Breast epithelium (tissue), 4 donors: Measurements from ENCODE around the gene SEPTIN1. TPM values are rescaled to one million over a fixed set of nuclear protein-coding genes. Genes with fewer than 3 reads are reported as not detected.

ENCODE experiments used
- DNase-seq, 2 donors: peaks; one replicate each; pipeline ENCODE4 v3.0.0-alpha.2; 2019; ENCODE audit warnings: low spot score in 2 of 2
- H3K27ac ChIP-seq, 2 donors: fragments of 200-600 bp; sonication (generic) in 1 of 2; one replicate each; pipeline ENCODE4 v1.5.1; 2016 to 2019; ENCODE audit warnings: mild to moderate bottlenecking in 1 of 2
- H3K27me3 ChIP-seq, 2 donors: fragments of 200-600 bp; sonication (generic) in 1 of 2; one replicate each; pipeline versions ENCODE4 v1.5.1 to v1.6.0; 2017 to 2019; ENCODE audit warnings: control low read depth in 1 of 2, mild to moderate bottlenecking in 1 of 2
- H3K36me3 ChIP-seq: fragments of 200-600 bp; one replicate; pipeline ENCODE4 v1.5.1; 2019
- H3K4me1 ChIP-seq, 2 donors: fragments of 200-600 bp; sonication (generic); one replicate each; pipeline ENCODE4 v1.5.1; 2016 to 2019; ENCODE audit warnings: control low read depth in 1 of 2
- H3K4me3 ChIP-seq, 3 donors: fragments of 200-600 bp; sonication (generic); 1 replicate in 2 of 3; 2 replicates in 1 of 3; pipeline ENCODE4 v1.5.1; 2016 to 2019; ENCODE audit warnings: mild to moderate bottlenecking in 3 of 3, moderate library complexity in 2 of 3
- H3K9me3 ChIP-seq, 2 donors: fragments of 200-600 bp; sonication (generic) in 1 of 2; one replicate each; pipeline ENCODE4 v1.5.1; 2016 to 2019; ENCODE audit warnings: control low read depth in 1 of 2
- POLR2A ChIP-seq: fragments of 450-650 bp; IDR thresholded peaks from one replicate; pipeline ENCODE4 v1.6.1; 2016; ENCODE audit warnings: antibody characterized with exemption, mild to moderate bottlenecking, moderate library complexity
- POLR2AphosphoS5 ChIP-seq, 3 donors: sonication (generic); formaldehyde crosslinking; IDR thresholded peaks; one replicate each; pipeline ENCODE4 v1.6.1; 2017; ENCODE audit warnings: antibody characterized with exemption in 3 of 3
- intact Hi-C: fragments of 100-400 bp; cut with DNase I; formaldehyde crosslinking; loops from one replicate; pipeline ENCODE4 v1.15.1; 2023; ENCODE audit warnings: low total_unique reads
- total RNA-seq, 3 donors: library from RNA; depleted of rRNA; stranded (reverse); fragments of >200 nt; gene quantifications; one replicate each; pipeline ENCODE4 v1.1.0, GENCODE V29; 2016
- TF ChIP-seq, protein P1 (sequence below), 3 donors: fragments of 450-650 bp; IDR thresholded peaks; one replicate each; pipeline ENCODE4 v1.5.1; 2016 to 2017; ENCODE audit warnings: antibody characterized with exemption in 3 of 3, mild to moderate bottlenecking in 3 of 3, moderate library complexity in 3 of 3

Gene SEPTIN1
- total RNA-seq, 3 donors from 2014 or later, result 1.3 to 4.6 (median 2.7) TPM

DNA sequence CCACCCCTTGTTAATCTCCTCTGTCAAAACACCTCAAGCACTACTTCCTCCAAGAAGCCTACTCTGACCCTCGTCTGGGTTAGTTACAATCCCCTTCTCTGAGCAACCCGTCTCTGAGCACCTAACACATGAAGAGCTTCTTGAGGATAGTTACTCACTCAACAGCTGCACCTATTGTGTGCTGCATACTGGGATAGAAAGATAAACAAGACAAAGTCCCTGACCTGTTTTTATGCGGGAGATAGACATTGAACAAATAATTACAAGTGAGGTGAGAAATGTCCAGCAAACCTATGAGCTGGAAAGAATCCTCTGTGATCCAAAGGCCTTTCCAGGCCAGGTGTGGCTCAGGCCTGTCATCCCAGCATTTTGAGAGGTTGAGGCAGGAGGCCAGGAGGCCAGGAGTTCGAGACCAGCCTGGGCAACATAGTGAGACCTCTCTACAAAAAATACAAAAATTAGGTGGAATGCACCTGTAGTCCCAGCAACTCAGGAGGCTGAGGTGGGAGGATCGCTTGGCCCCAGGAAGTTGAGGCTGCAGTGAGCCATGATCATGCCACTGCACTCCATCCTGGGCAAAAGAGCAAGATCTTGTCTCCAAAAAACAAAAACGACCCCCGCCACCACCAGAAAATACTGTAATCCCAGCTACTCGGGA lies 19.5 kb upstream of the SEPTIN1 start:
- H3K4me3 ChIP-seq, result no peak overlapping the region
- H3K27ac ChIP-seq, result no peak overlapping the region
- no peaks in the 10 kb centered on the region for H3K27me3 ChIP-seq
- no peaks in the 10 kb centered on the region for H3K4me1 ChIP-seq
- H3K36me3 ChIP-seq, result no peaks in the 10 kb centered on the region
- intact Hi-C loops, result no loop called here
- H3K9me3 ChIP-seq, result no peaks in the 10 kb centered on the region
- TF ChIP-seq, protein P1, sequence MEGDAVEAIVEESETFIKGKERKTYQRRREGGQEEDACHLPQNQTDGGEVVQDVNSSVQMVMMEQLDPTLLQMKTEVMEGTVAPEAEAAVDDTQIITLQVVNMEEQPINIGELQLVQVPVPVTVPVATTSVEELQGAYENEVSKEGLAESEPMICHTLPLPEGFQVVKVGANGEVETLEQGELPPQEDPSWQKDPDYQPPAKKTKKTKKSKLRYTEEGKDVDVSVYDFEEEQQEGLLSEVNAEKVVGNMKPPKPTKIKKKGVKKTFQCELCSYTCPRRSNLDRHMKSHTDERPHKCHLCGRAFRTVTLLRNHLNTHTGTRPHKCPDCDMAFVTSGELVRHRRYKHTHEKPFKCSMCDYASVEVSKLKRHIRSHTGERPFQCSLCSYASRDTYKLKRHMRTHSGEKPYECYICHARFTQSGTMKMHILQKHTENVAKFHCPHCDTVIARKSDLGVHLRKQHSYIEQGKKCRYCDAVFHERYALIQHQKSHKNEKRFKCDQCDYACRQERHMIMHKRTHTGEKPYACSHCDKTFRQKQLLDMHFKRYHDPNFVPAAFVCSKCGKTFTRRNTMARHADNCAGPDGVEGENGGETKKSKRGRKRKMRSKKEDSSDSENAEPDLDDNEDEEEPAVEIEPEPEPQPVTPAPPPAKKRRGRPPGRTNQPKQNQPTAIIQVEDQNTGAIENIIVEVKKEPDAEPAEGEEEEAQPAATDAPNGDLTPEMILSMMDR (IDR thresholded peaks at IDR 0.05), result no peak
- TF ChIP-seq POLR2A (no peak), POLR2AphosphoS5 (IDR thresholded peaks at IDR 0.05) (no peak)
- DNase-seq, result no peak

DNA sequence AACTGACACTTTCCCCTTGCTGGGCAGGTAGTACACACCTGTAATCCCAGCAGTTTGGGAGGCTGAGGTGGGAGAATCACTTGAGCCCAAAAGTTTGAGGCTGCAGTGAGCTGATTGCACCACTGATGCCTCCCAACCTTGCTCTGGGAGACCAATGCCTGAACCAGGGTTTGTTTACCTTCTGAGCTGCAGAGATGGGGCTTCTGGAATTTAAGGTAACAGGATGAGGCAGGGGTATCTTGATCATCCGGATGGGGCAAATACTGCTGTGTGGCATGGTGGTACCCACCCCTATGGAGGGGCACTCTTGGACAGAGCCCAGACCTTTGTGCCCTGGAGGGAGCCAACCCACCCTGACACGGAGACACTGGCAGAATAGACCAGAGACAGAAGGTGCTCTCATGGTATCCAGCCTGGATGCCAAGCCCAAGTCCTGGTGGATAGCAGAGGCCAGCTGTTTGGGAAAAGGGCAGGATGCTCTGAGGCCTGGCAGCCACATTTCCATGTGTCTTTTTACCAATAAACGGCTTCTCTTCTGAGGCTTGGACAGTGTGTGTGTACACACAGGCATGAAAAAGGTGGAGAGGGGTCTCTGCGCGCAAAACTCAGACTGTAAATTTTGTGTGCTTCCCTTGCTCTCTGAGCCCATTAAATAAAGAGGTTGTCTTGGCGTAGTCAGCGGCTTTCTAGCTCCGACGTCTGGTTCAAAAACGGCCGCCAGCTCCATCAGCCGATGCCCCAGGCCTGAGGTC lies 17.2 kb upstream of the SEPTIN1 start:
- H3K27ac ChIP-seq, result peak overlapping the region; percentile 86
- DNase-seq, result no peak

DNA sequence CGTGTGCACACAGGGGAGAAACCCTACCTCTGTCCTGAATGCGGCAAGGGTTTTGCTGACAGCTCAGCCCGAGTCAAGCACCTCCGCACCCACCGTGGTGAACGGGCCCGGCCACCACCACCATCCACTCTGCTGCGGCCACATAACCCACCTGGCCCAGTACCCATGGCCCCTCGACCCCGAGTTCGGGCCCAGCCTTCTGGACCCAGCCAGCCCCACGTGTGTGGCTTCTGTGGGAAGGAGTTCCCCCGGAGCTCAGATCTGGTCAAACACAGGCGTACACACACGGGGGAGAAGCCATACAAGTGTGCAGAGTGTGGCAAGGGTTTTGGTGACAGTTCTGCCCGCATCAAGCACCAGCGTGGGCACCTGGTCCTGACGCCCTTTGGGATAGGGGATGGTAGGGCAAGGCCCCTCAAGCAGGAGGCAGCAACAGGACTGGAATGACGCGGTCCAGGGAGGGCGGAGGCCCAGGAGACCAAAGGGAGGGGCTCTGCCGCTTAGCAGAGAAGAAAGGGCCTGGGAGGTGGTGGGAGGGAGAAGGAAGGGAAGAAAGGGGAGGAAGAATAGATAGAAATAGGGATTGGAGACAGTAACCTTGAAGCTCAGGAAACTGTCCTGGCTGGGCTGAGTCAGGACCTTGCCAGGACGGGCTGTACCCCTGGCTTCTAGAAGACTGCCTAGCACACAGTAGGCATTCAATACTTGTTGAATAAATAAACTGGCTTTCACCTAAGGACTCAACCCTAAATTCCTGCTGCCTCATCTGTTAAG lies 16.5 kb upstream of the SEPTIN1 start:
- no peak overlapping the region for H3K4me3 ChIP-seq
- H3K27me3 ChIP-seq, result no peaks in the 10 kb centered on the region
- no peak for DNase-seq
- intact Hi-C loops, result no loop called here
- peak overlapping the region in 1 of 2 donors; percentile 86 for H3K27ac ChIP-seq
- H3K4me1 ChIP-seq, result peaks cover 0 to 9% of the 10 kb centered on the region in 2 donors
- no peaks in the 10 kb centered on the region for H3K36me3 ChIP-seq
- no peaks in the 10 kb centered on the region for H3K9me3 ChIP-seq
- TF ChIP-seq POLR2AphosphoS5 (IDR thresholded peaks at IDR 0.05), result no peak
- TF ChIP-seq, protein P1 (IDR thresholded peaks at IDR 0.05), result no peak
- TF ChIP-seq POLR2A, result no peak

More for the DNA sequence above, 17.2 kb upstream of the SEPTIN1 start:
- Histone ChIP-seq H3K4me1 (peaks cover 0 to 9% of the 10 kb centered on the region in 2 donors), H3K36me3 (no peaks in the 10 kb centered on the region), H3K27me3 (no peaks in the 10 kb centered on the region), H3K9me3 (no peaks in the 10 kb centered on the region), H3K4me3 (peak overlapping the region; percentile 64 to 85 (median 80))
- TF ChIP-seq POLR2A, result no peak
- no peak for TF ChIP-seq POLR2AphosphoS5 (IDR thresholded peaks at IDR 0.05)
- TF ChIP-seq, protein P1 (IDR thresholded peaks at IDR 0.05), result no peak
- intact Hi-C loops, result no loop called here

DNA sequence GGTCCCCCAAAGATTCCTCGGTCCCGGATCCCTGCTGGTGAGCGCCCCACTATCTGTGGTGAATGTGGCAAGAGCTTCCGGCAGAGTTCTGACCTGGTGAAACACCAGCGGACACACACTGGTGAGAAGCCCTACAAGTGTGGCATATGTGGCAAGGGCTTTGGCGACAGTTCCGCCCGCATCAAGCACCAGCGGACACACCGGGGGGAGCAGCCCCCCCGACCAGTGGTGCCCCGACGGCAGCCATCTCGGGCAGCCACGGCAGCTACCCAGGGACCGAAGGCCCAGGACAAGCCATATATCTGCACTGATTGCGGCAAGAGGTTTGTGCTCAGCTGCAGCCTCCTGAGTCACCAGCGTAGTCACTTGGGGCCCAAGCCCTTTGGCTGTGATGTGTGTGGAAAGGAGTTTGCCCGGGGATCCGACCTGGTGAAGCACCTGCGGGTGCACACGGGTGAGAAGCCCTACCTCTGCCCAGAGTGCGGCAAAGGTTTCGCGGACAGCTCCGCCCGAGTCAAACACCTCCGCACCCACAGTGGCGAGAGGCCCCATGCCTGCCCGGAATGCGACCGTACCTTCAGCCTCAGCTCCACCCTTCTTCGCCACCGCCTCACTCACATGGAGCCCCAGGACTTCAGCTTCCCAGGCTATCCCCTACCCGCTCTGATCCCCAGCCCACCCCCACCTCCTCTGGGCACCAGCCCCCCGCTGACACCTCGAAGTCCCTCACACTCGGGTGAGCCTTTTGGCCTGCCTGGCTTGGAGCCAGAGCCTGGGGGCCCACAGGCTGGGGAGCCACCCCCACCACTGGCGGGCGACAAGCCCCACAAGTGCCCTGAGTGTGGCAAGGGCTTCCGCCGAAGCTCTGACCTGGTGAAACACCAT lies 15.7 kb upstream of the SEPTIN1 start:
- H3K27me3 ChIP-seq, result no peaks in the 10 kb centered on the region
- no peaks in the 10 kb centered on the region for H3K9me3 ChIP-seq
- H3K27ac ChIP-seq, result no peak overlapping the region
- intact Hi-C loops, result no loop called here
- no peaks in the 10 kb centered on the region for H3K36me3 ChIP-seq
- no peak for DNase-seq
- TF ChIP-seq POLR2AphosphoS5 (IDR thresholded peaks at IDR 0.05) (no peak), POLR2A (no peak)
- TF ChIP-seq, protein P1 (IDR thresholded peaks at IDR 0.05), result no peak
- peaks cover 0 to 9% of the 10 kb centered on the region in 2 donors for H3K4me1 ChIP-seq
- no peak overlapping the region for H3K4me3 ChIP-seq
